ENCODE data around the gene GBP5.

GRCh38 chr1:89288051-89288340, 15.3 kb upstream of the GBP5 start:
- TF ChIP-seq ZNF565 (CRISPR knock-in tag; conservative IDR thresholded peaks at IDR 0.05; ENCODE audit: low read depth) (no peak), ESRRG (CRISPR knock-in tag; IDR thresholded peaks at IDR 0.05) (no peak), GLIS3 (CRISPR knock-in tag; IDR thresholded peaks at IDR 0.05) (no peak), ZFP30 (CRISPR knock-in tag; IDR thresholded peaks at IDR 0.05) (no peak)
